ENCODE results near the gene SH2B2. TPM values are rescaled to one million over a fixed set of nuclear protein-coding genes. Genes with fewer than 3 reads are reported as not detected.
"Not testable (repeated sequence)": the region's sequence is repeated elsewhere in the genome, so short reads cannot be mapped to it uniquely, and the experiment has no call there.

Gene SH2B2
- total RNA-seq, 1 experiment from 2014 or later = 0.90 TPM

GRCh38 chr7:102327183-102327582 is 40.5 kb downstream of the SH2B2 start:
- DNase-seq (ENCODE audit: low read depth) = not testable (repeated sequence)

DNA sequence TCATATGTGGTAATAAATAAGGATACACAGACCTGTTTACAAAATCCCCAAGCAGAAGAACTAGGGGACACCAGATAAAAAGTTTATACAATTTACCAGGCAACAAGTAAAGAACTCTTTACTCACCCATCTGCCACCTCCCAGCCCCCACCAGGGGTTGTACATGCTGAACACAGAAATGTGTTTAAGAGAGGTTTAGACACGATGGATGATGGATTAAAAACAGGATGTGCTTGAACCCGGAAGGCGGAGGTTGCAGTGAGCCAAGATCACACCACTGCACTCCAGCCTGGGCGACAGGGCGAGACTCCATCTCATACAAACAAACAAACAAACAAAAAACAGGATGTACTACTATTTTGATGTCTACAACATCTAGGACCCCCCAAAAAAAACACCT is 42.2 kb downstream of the SH2B2 start:
- DNase-seq (ENCODE audit: low read depth) = not testable (repeated sequence)

DNA sequence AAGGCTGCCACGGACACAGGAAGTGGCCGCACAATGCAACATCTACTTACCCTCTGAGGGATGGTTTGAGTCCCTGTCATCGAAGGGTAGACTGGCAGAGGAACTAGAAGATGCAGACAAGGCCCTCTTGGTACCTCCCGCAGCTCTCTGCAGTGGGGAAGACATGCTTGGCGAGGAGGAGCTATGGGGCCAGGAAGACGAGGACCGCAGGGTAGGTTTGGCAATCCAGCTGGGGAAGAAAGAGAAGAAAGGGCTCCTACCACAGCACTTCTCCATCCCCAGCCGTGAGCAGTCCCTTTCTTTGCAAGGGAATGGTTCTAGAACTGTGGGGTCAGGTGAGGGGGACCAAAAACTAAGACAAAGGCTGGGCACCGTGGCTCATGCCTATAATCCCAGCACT is 42.7 kb downstream of the SH2B2 start:
- not testable (repeated sequence) for DNase-seq (ENCODE audit: low read depth)

- not testable (repeated sequence) for DNase-seq (ENCODE audit: low read depth)
Measured at GRCh38 chr7:102330666-102331460, 44.2 kb downstream of the SH2B2 start.

DNA sequence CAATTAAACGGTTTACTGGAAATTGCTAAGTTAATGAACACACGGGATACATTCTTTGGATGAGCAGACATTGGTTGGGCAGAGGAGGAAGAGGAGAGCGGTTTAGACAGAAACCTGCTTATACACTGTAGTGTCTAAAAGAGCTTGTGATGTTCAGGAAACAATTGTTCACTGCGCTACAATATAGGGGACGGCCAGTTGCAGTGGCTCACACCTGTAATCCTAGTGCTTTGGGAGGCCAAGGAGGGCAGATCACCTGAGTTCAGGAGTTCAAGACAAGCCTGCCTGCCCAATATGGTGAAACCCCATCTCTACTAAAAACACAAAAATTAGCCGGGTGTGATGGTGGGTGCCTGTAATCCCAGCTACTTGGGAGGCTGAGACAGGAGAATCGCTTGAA is 48.9 kb downstream of the SH2B2 start:
- not testable (repeated sequence) for DNase-seq (ENCODE audit: low read depth)

- not testable (repeated sequence) for DNase-seq (ENCODE audit: low read depth)
Measured at GRCh38 chr7:102337002-102337401, 50.3 kb downstream of the SH2B2 start.

GRCh38 chr7:102337420-102337819 is 50.8 kb downstream of the SH2B2 start:
- DNase-seq (ENCODE audit: low read depth) = not testable (repeated sequence)

- not testable (repeated sequence) for DNase-seq (ENCODE audit: low read depth)
Measured at GRCh38 chr7:102340599-102341368, 54.1 kb downstream of the SH2B2 start.

DNA sequence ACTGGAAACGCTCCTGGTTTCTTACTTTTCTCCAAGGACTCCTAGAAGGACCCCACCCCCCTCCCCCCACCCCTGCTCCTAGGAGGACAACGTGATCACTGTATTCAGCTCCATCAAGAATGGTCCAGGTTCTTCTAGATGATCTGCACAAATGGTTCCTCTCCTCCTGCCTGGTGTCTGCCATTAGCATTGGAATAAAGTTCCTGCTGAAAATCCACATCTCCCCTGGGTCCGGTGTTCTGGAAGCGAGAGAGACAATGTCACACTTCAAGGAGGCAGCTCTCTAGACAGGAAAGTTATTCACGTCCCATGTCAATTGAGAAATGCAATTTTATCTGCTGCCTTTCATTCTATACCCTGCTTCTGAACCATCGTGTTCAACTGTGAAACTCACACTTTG is 60.3 kb downstream of the SH2B2 start:
- DNase-seq (ENCODE audit: low read depth) = not testable (repeated sequence)

GRCh38 chr7:102356344-102356743 is 69.7 kb downstream of the SH2B2 start, which contains the start of gene SPDYE6:
TSS of gene SPDYE6 (minus strand) at chr7:102356444. CDS start at chr7:102356023, 421 bp downstream.
- not testable (repeated sequence) for DNase-seq (ENCODE audit: low read depth)

GRCh38 chr7:102363549-102364393 is 77.1 kb downstream of the SH2B2 start:
- peak; percentile 99 for DNase-seq (ENCODE audit: low read depth)

- not testable (repeated sequence) for DNase-seq (ENCODE audit: low read depth)
Measured at GRCh38 chr7:102364394-102364886, 77.8 kb downstream of the SH2B2 start.

DNA sequence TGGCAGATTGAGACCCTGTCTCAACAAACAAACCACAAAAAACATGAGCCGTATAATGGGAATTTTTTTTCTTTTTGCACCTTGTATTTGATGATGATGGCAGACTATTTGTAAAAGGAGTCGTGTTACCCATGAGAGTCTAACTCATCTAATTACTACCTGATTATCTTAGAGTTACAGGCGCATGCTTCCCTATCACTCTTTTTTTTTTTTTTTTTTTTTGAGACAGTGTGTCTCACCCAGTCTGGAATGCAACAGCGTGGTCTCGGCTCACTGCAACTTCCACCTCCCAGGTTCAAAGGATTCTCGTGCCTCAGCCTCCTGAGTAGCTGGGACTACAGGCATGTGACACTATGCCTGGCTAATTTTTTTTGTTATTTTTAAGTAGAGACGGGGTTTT is 78.7 kb downstream of the SH2B2 start:
- not testable (repeated sequence) for DNase-seq (ENCODE audit: low read depth)

GRCh38 chr7:102370038-102370437 is 83.4 kb downstream of the SH2B2 start:
- not testable (repeated sequence) for DNase-seq (ENCODE audit: low read depth)

Small RNAs within 50 kb of the gene (small RNA-seq; reads per million reads assigned to genes)
- gene AC005088.1 (not detected), gene MIR4285 (not detected), gene RF00019 (not detected)

Other genes starting within 250 kb of the SH2B2 start
- not detected in 2 replicates for gene SPDYE6, start 69.6 kb downstream of the SH2B2 start, total RNA-seq (2014; rRNA removed; shearing (Covaris generic))
- gene PRKRIP1, start 109.5 kb downstream of the SH2B2 start, total RNA-seq (2014; rRNA removed; shearing (Covaris generic)) = 19.9 and 21.1 TPM in 2 replicates
- gene ORAI2, start 146.7 kb downstream of the SH2B2 start, total RNA-seq (2014; rRNA removed; shearing (Covaris generic)) = 41.0 and 60.3 TPM in 2 replicates
- 27.3 and 28.2 TPM in 2 replicates for gene ALKBH4, start 178.0 kb downstream of the SH2B2 start, total RNA-seq (2014; rRNA removed; shearing (Covaris generic))
- 49.3 and 55.6 TPM in 2 replicates for gene LRWD1, start 178.1 kb downstream of the SH2B2 start, total RNA-seq (2014; rRNA removed; shearing (Covaris generic))
- 81.7 and 93.9 TPM in 2 replicates for gene POLR2J, start 192.1 kb downstream of the SH2B2 start, total RNA-seq (2014; rRNA removed; shearing (Covaris generic))
- gene RASA4B, start 230.9 kb downstream of the SH2B2 start, total RNA-seq (2014; rRNA removed; shearing (Covaris generic)) = 0.67 and 1.2 TPM in 2 replicates